K562 (cell line): ENCODE results near the gene HBG1. TPM values are rescaled to one million over a fixed set of nuclear protein-coding genes. Genes with fewer than 3 reads are reported as not detected.
A peak's percentile ranks its signal among the peaks of the same experiment; 100 is the strongest.

Source experiments
- FOSL1 ChIP-seq: fragments of 200-800 bp; sonication (Bioruptor generic); conservative IDR thresholded peaks from 2 replicates; pipeline ENCODE4 v1.6.1; 2016; ENCODE audit warnings: missing genetic modification characterization, missing compliant biosample characterization
- MAFF ChIP-seq: IDR thresholded peaks from 2 replicates; pipeline ENCODE4 v1.6.1; 2012; ENCODE audit warnings: low read length, improper control_type of control experiment
- NR2C2 ChIP-seq, 2 experiments: fragments of 200-800 bp in 1 of 2; sonication (Bioruptor generic) in 1 of 2; sonication (generic) in 1 of 2; formaldehyde crosslinking in 1 of 2; IDR thresholded peaks; 2 replicates each; pipeline versions ENCODE4 v1.6.1 to v1.8.0; 2016 to 2022; ENCODE audit warnings: mild to moderate bottlenecking in 1 of 2, missing compliant biosample characterization in 1 of 2, missing genetic modification characterization in 1 of 2, missing genetic modification reagents in 1 of 2
- TSHZ1 ChIP-seq: fragments of 250-450 bp; sonication (Bioruptor Pico); IDR thresholded peaks from 2 replicates; pipeline ENCODE4 v1.4.0; 2020; ENCODE audit warnings: mild to moderate bottlenecking, moderate library complexity
- ZBTB40 ChIP-seq, 2 experiments: fragments of 450-650 bp in 1 of 2; sonication (generic) in 1 of 2; formaldehyde crosslinking in 1 of 2; IDR thresholded peaks; 2 replicates each; pipeline versions ENCODE4 v1.7.1 to v1.9.0; 2016 to 2022; ENCODE audit warnings: inconsistent platforms in 1 of 2, mild to moderate bottlenecking in 1 of 2, missing genetic modification reagents in 1 of 2
- polyA plus RNA-seq, 8 experiments: library from polyadenylated mRNA; depleted of rRNA in 4 of 8; stranded (reverse) in 5 of 8; unstranded in 3 of 8; fragments of >200 nt; fragmentation: Nextera tagmentation in 2 of 8; fragmentation: Illumina TruSeq in 1 of 8; extraction: Ambion mirVana in 2 of 8; extraction: Trizol in 1 of 8; gene quantifications; 2 replicates each; pipeline versions ENCODE4 v1.2.1 to v1.2.3, GENCODE V29; 2011 to 2014; ENCODE audit warnings: inconsistent platforms in 1 of 8, missing spikeins in 1 of 8
- total RNA-seq, 7 experiments: library from RNA; depleted of rRNA in 6 of 7; stranded (reverse); fragments of >200 nt in 6 of 7; fragmentation: Illumina TruSeq in 2 of 7; extraction: Trizol in 2 of 7; gene quantifications; 2 replicates each; pipeline versions ENCODE4 v1.2.1 to v1.2.3, GENCODE V29; 2011 to 2021; ENCODE audit warnings: low replicate concordance in 1 of 7
- TF ChIP-seq, protein P1 (sequence below): fragments of 200-800 bp; sonication (Bioruptor generic); IDR thresholded peaks from 2 replicates; pipeline ENCODE4 v1.6.1; 2017; ENCODE audit warnings: missing genetic modification characterization, missing compliant biosample characterization

Gene HBG1
- total and polyA plus RNA-seq, 9 of the 15 experiments (the other 6 are each of a cell fraction or from before 2014, with no cell fraction given), result 1,066 to 16,338 (median 4,898) TPM

- TF ChIP-seq ZBTB40 (IDR thresholded peaks at IDR 0.05), result no peak
- no peak for TF ChIP-seq ZBTB40 (CRISPR knock-in tag; IDR thresholded peaks at IDR 0.05)
- no peak for TF ChIP-seq NR2C2 (CRISPR knock-in tag; IDR thresholded peaks at IDR 0.05)
- TF ChIP-seq NR2C2 (tag; IDR thresholded peaks at IDR 0.05), result peak; percentile 50; the same call in 1 of the 2 replicates
- peak; percentile 76 for TF ChIP-seq FOSL1 (tag)
- TF ChIP-seq TSHZ1 (CRISPR knock-in tag), result no peak
- TF ChIP-seq, protein P1, sequence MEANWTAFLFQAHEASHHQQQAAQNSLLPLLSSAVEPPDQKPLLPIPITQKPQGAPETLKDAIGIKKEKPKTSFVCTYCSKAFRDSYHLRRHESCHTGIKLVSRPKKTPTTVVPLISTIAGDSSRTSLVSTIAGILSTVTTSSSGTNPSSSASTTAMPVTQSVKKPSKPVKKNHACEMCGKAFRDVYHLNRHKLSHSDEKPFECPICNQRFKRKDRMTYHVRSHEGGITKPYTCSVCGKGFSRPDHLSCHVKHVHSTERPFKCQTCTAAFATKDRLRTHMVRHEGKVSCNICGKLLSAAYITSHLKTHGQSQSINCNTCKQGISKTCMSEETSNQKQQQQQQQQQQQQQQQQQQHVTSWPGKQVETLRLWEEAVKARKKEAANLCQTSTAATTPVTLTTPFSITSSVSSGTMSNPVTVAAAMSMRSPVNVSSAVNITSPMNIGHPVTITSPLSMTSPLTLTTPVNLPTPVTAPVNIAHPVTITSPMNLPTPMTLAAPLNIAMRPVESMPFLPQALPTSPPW (CRISPR knock-in tag), result peak; percentile 20; the same call in 1 of the 2 replicates
- TF ChIP-seq MAFF, result no peak
Observed at GRCh38 chr11:5277807-5278382, 28.2 kb upstream of the HBG1 start (continued).
